Stimulated activated CD8-positive, alpha-beta memory T cell treated with anti-CD3 and anti-CD28 coated beads, Interleukin-4, amount 100 ng/mL, for 1 hour (primary cell): ENCODE results near the gene MUS81.

ENCODE experiments used
- DNase-seq, 2 donors: peaks; one replicate each; pipeline ENCODE4 v3.0.0-alpha.2; 2020; ENCODE audit warnings: low read depth in 2 of 2, low spot score in 1 of 2

MUS81 gene

GRCh38 chr11:65872586-65873317 lies 12.5 kb downstream of the MUS81 start, which contains the start of gene EFEMP2:
TSS of gene EFEMP2 (minus strand) at chr11:65872800. CDS start at chr11:65872354, 446 bp downstream.
- DNase-seq: no peak

- peak; percentile 95 to 96 for DNase-seq
Observed at GRCh38 chr11:65873318-65874156, 13.3 kb downstream of the MUS81 start.

- no peak for DNase-seq
Observed at GRCh38 chr11:65879617-65880016, 19.4 kb downstream of the MUS81 start, which contains the start of gene CTSW. TSS of gene CTSW (plus strand) at chr11:65879837. CDS start at chr11:65879855, 18 bp downstream.

GRCh38 chr11:65880027-65880426 lies 19.8 kb downstream of the MUS81 start:
- no peak for DNase-seq

- DNase-seq: no peak
Observed at GRCh38 chr11:65880844-65881421, 20.7 kb downstream of the MUS81 start.

- no peak for DNase-seq
Observed at GRCh38 chr11:65882120-65883057, 22.2 kb downstream of the MUS81 start.

GRCh38 chr11:65883058-65883761 lies 23.0 kb downstream of the MUS81 start:
- DNase-seq: no peak

GRCh38 chr11:65883786-65884715 lies 23.8 kb downstream of the MUS81 start:
- no peak for DNase-seq

- DNase-seq: peak; percentile 45 to 65
Observed at GRCh38 chr11:65884716-65885092, 24.5 kb downstream of the MUS81 start.

- DNase-seq: no peak
Observed at GRCh38 chr11:65885231-65885630, 25.0 kb downstream of the MUS81 start.

- DNase-seq: no peak
Observed at GRCh38 chr11:65885808-65886536, 25.7 kb downstream of the MUS81 start.

- DNase-seq: no peak
Observed at GRCh38 chr11:65886826-65887722, 26.8 kb downstream of the MUS81 start.

- no peak for DNase-seq
Observed at GRCh38 chr11:65887723-65888162, 27.5 kb downstream of the MUS81 start.

GRCh38 chr11:65888163-65888814 lies 28.1 kb downstream of the MUS81 start, which contains the start of gene FIBP:
TSS of gene FIBP (minus strand) at chr11:65888471. CDS start at chr11:65888418, 53 bp downstream.
- peak; percentile 86 to 92 for DNase-seq

- DNase-seq: peak; percentile 94 to 97
Observed at GRCh38 chr11:65890324-65891218, 30.3 kb downstream of the MUS81 start, which contains the start of gene CCDC85B. TSS of gene CCDC85B (plus strand) at chr11:65890673. CDS start at chr11:65890784, 111 bp downstream.
